Smooth muscle cell (in vitro differentiated cells): ENCODE results near the gene MAN1B1. TPM values are rescaled to one million over a fixed set of nuclear protein-coding genes. Genes with fewer than 3 reads are reported as not detected.

ENCODE experiments used
- DNase-seq: peaks from one replicate; lab custom pipeline; 2025; ENCODE audit not compliant: unreplicated experiment; lab: John Stamatoyannopoulos, UW
- H2AFZ ChIP-seq: fragments of 200-600 bp; sonication (generic); 2 replicates; pipeline ENCODE4 v1.6.0; 2016; ENCODE audit warnings: antibody characterized with exemption, low read depth, mild to moderate bottlenecking
- H3F3A ChIP-seq: fragments of 200-600 bp; sonication (generic); 2 replicates; pipeline ENCODE4 v1.6.0; 2017; ENCODE audit warnings: antibody characterized with exemption, low read depth
- H3K27ac ChIP-seq: fragments of 200-600 bp; sonication (generic); 2 replicates; pipeline ENCODE4 v1.5.1; 2016; ENCODE audit warnings: low read depth, mild to moderate bottlenecking
- H3K27me3 ChIP-seq: fragments of 200-600 bp; sonication (generic); 2 replicates; pipeline ENCODE4 v1.6.1; 2016; ENCODE audit warnings: low read depth, mild to moderate bottlenecking
- H3K36me3 ChIP-seq: fragments of 200-600 bp; sonication (generic); 2 replicates; pipeline ENCODE4 v1.5.1; 2016; ENCODE audit warnings: low read depth
- H3K4me1 ChIP-seq: fragments of 200-600 bp; sonication (generic); 2 replicates; pipeline ENCODE4 v1.5.1; 2016; ENCODE audit warnings: low read depth
- H3K4me2 ChIP-seq: fragments of 200-600 bp; sonication (generic); 2 replicates; pipeline ENCODE4 v1.6.0; 2016; ENCODE audit warnings: mild to moderate bottlenecking
- H3K4me3 ChIP-seq: fragments of 200-600 bp; sonication (generic); 2 replicates; pipeline ENCODE4 v1.5.1; 2016; ENCODE audit warnings: mild to moderate bottlenecking
- H3K79me2 ChIP-seq: fragments of 200-600 bp; sonication (generic); 2 replicates; pipeline ENCODE4 v1.6.0; 2016; ENCODE audit warnings: low read depth, mild to moderate bottlenecking
- H3K9ac ChIP-seq: fragments of 200-600 bp; sonication (generic); 2 replicates; pipeline ENCODE4 v1.6.0; 2016; ENCODE audit warnings: low read depth
- H3K9me3 ChIP-seq: fragments of 200-600 bp; sonication (generic); replicated peaks from 2 replicates; pipeline ENCODE4 v1.5.1; 2016; ENCODE audit warnings: low read depth
- H4K20me1 ChIP-seq: fragments of 200-600 bp; sonication (generic); 2 replicates; pipeline ENCODE4 v1.6.0; 2016; ENCODE audit warnings: low read depth
- CTCF ChIP-seq: fragments of 200-600 bp; sonication (generic); IDR thresholded peaks from 2 replicates; pipeline ENCODE4 v1.5.1; 2017; ENCODE audit warnings: borderline replicate concordance, mild to moderate bottlenecking, antibody characterized with exemption; ENCODE audit not compliant: insufficient read depth, poor library complexity, severe bottlenecking
- WGBS: methylation state at CpG from one replicate; pipeline ENCODE4 v1.1.7; 2016; ENCODE audit warnings: low lambda C conversion rate; 5-methylcytosine and 5-hydroxymethylcytosine counted together
- polyA plus RNA-seq: library from polyadenylated mRNA; unstranded; fragments of >200 nt; fragmentation: Nextera tagmentation; extraction: Ambion mirVana; gene quantifications from 2 replicates; pipeline ENCODE4 v1.2.1, GENCODE V29; 2016
- total RNA-seq: library from RNA; depleted of rRNA; stranded (reverse); fragments of >200 nt; gene quantifications from 2 replicates; pipeline ENCODE4 v1.2.3, GENCODE V29; 2014

Gene MAN1B1
- total and polyA plus RNA-seq, 2 experiments from 2014 or later: 62.9 to 97.1 TPM

DNA sequence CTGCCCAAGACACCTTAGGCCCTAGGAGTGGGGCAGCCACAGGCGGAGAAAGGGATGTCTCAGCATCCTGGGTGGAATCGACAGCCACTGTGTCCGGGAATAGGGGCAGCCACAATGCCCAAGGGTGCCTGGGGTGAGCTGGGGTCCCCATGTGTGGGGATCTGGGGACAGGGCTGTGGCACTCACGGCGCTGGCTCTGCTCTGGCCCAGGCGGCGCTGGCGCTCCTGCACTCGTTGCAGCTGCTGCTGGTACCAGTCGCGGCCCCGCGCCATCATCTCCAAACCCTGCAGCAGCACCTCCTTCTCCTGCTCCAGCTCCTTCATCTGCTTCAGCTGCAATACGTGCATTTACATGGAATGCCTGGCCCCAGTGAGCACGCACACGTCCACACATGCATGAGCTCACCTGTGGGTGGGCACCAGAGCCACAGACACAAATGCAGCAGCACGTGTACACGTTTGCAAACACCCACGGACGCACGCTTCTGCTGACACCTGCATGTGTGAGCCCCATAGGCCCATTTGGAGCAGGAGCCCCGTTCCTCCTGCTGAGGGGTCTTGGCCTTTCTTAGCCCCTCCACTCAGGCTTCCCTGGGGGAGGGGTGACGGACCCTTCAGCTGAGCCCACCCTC, 21.3 kb upstream of the MAN1B1 start:
- Histone ChIP-seq H3K36me3 (no peaks in the 10 kb centered on the region), H3K27me3 (peaks cover 6% of the 10 kb centered on the region), H2AFZ (no peak overlapping the region), H3K4me1 (no peaks in the 10 kb centered on the region), H3K4me3 (no peak overlapping the region), H3K4me2 (no peak overlapping the region), H3K27ac (no peak overlapping the region), H3K9me3 (no peaks in the 10 kb centered on the region), H3F3A (no peaks in the 10 kb centered on the region), H3K9ac (no peak overlapping the region), H3K79me2 (no peaks in the 10 kb centered on the region), H4K20me1 (no peaks in the 10 kb centered on the region)
- no peak for TF ChIP-seq CTCF
- DNase-seq: no peak
- WGBS: 95% methylated on average over 21 of the region's 23 CpGs

DNA sequence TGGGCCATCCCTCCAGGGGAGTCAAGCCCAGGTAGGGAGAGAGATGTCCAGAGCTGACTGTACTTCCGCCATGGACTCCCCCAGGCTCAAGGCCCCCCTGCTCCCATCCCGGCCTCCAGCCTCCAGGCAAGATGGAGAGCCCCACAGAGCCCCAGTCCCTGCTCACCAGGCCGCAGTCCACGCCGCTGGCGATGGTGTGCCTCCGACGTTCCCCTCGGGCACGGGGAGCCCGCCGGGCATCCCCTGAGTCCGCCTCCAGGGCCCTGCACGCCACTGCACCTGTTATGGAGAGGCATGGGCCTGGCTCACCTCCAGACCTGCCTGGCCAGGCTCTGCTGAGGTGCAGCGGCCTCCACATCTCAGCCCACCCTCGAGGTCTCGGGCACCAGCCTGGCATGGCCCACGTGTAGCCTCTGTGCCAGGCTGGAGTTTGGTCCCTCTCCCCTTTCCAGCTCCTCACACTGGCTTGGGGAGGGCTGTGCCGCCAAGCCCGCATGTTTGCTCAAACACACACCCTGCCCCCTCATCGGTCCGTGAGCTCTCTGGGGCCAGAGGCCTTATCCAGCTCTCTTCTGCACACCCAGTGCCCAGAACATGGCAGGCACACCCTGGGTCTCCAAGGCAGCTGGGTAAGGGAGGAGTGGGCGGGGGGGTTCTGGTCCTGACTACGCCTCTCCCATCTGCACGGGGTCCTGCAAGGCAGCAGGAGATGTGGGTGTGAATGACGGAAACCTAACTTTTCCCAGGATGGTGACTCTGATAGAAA, 20.5 kb upstream of the MAN1B1 start:
- DNase-seq: no peak
- Histone ChIP-seq H3K36me3 (no peaks in the 10 kb centered on the region), H4K20me1 (no peaks in the 10 kb centered on the region), H3K4me1 (peaks cover 6% of the 10 kb centered on the region), H3F3A (no peaks in the 10 kb centered on the region), H3K9ac (no peak overlapping the region), H3K9me3 (no peaks in the 10 kb centered on the region), H3K4me3 (no peak overlapping the region), H3K79me2 (no peaks in the 10 kb centered on the region), H3K27ac (no peak overlapping the region), H2AFZ (no peak overlapping the region), H3K27me3 (peaks cover 6% of the 10 kb centered on the region), H3K4me2 (no peak overlapping the region)
- 94% methylated on average over 26 of the region's 26 CpGs for WGBS
- TF ChIP-seq CTCF: no peak

DNA sequence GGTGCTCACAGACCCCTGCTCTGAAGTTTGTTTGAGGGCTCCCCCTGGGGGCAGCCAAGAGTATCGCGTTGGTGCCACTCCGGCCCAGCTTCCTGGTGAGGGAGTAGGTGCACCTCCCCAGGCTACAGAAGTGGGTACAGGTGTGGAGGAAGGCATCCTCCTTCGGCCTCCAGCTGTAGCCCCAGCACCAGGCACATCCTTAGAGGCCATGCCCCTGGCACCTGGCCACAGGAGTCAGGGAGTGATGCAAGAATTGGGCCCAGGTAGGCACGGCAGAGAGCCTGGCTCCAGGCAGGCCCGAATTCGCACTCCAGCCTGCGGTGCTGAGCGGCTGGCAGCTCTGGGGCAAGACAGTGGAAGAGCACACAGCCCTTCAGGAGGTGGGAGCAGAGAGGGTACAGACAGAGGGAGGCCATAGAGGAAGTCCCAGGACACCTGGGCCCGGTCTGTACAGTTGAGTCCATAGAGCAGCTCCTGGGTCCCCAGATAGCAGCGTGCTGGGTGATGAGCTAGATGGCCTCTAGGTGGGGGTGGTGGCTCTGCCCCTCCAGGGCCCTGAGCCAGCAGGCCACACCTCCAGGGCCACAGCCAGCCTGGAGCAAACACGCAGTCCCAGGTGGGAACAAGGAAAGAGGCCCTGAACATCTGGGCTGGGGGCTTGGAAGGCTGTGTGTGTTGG, 18.8 kb upstream of the MAN1B1 start:
- Histone ChIP-seq H2AFZ (no peak overlapping the region), H3K4me1 (peaks cover 8% of the 10 kb centered on the region), H3K27ac (no peak overlapping the region), H3K27me3 (peaks cover 6% of the 10 kb centered on the region), H4K20me1 (no peaks in the 10 kb centered on the region), H3K36me3 (no peaks in the 10 kb centered on the region), H3K4me2 (no peak overlapping the region), H3K4me3 (no peak overlapping the region), H3K79me2 (no peaks in the 10 kb centered on the region), H3K9ac (no peak overlapping the region), H3K9me3 (no peaks in the 10 kb centered on the region), H3F3A (no peaks in the 10 kb centered on the region)
- DNase-seq: peak; percentile 21
- WGBS: 62% methylated on average over 12 of the region's 12 CpGs
- peak; percentile 66 for TF ChIP-seq CTCF
